IMR-90 (cell line): ENCODE results near the gene AMBRA1. TPM values are rescaled to one million over a fixed set of nuclear protein-coding genes. Genes with fewer than 3 reads are reported as not detected.

Source experiments
- ATAC-seq: fragments of 200-7000 bp; cut with Tn5 transposase; 2 replicates; pipeline ENCODE4 v1.9.1; 2020; ENCODE audit warnings: low read depth, mild to moderate bottlenecking, moderate library complexity
- BruUV-seq: library from RNA; stranded (reverse); fragments of 400-500 nt; replicated peaks from 2 replicates; lab custom pipeline; 2021; lab: Mats Ljungman, UMichigan
- CTCF ChIA-PET: fragments of 300-600 bp; formaldehyde crosslinking; extraction: SDS; loops from one replicate; lab custom pipeline; 2021; ENCODE audit warnings: antibody characterized with exemption; lab: Yijun Ruan, JAX
- POLR2A ChIA-PET: fragments of 300-600 bp; sonication (Branson Sonifier 250); formaldehyde crosslinking; loops from one replicate; lab custom pipeline; 2022; ENCODE audit warnings: antibody characterized with exemption; ENCODE audit not compliant: unreplicated experiment; lab: Charles Lee
- DNase-seq: peaks from one replicate; pipeline ENCODE4 v3.0.0; 2013
- H2AFZ ChIP-seq: replicated peaks from 2 replicates; pipeline ENCODE3; 2013; ENCODE audit warnings: low read length, mild to moderate bottlenecking; ENCODE audit not compliant: poor library complexity
- H2AK5ac ChIP-seq: 2 replicates; pipeline ENCODE4 v1.6.1; 2013; ENCODE audit warnings: low read depth, low read length, inconsistent platforms
- H2AK9ac ChIP-seq: replicated peaks from 2 replicates; pipeline ENCODE3; 2013; ENCODE audit warnings: mild to moderate bottlenecking, low read depth, low read length, moderate library complexity; ENCODE audit not compliant: poor library complexity
- H2BK120ac ChIP-seq: 2 replicates; pipeline ENCODE4 v1.6.1; 2013; ENCODE audit warnings: low read depth, low read length, inconsistent platforms
- H2BK15ac ChIP-seq: 3 replicates; pipeline ENCODE4 v1.6.1; 2013; ENCODE audit warnings: low read depth, low read length, inconsistent platforms
- H2BK20ac ChIP-seq: 2 replicates; pipeline ENCODE4 v1.6.1; 2013; ENCODE audit warnings: low read depth, mild to moderate bottlenecking, inconsistent platforms, low read length, moderate library complexity
- H2BK5ac ChIP-seq: 2 replicates; pipeline ENCODE4 v1.6.1; 2013; ENCODE audit warnings: mild to moderate bottlenecking, low read depth, low read length, inconsistent platforms; ENCODE audit not compliant: poor library complexity, severe bottlenecking
- H3K14ac ChIP-seq: replicated peaks from 2 replicates; pipeline ENCODE4 v1.6.1; 2013; ENCODE audit warnings: low read depth, low read length, inconsistent platforms
- H3K18ac ChIP-seq: 2 replicates; pipeline ENCODE4 v1.6.1; 2013; ENCODE audit warnings: low read depth, low read length, control low read depth
- H3K23ac ChIP-seq: 2 replicates; pipeline ENCODE4 v1.6.1; 2013; ENCODE audit warnings: low read depth, low read length, inconsistent platforms
- H3K27ac ChIP-seq: 2 replicates; pipeline ENCODE4 v1.5.1; 2013; ENCODE audit warnings: mild to moderate bottlenecking, control low read depth, low read length; ENCODE audit not compliant: insufficient read depth
- H3K27me3 ChIP-seq: 2 replicates; pipeline ENCODE4 v1.6.1; 2013; ENCODE audit warnings: low read length; ENCODE audit not compliant: control insufficient read depth, insufficient read depth
- H3K36me3 ChIP-seq: 2 replicates; pipeline ENCODE4 v1.6.1; 2013; ENCODE audit warnings: low read length, mixed read lengths; ENCODE audit not compliant: control insufficient read depth, insufficient read depth
- H3K4ac ChIP-seq: 2 replicates; pipeline ENCODE4 v1.6.1; 2013; ENCODE audit warnings: low read depth, low read length, inconsistent platforms
- H3K4me1 ChIP-seq: 2 replicates; pipeline ENCODE4 v1.6.1; 2013; ENCODE audit warnings: low read length, mixed read lengths; ENCODE audit not compliant: control insufficient read depth, insufficient read depth
- H3K4me2 ChIP-seq: 2 replicates; pipeline ENCODE4 v1.6.1; 2013; ENCODE audit warnings: low read depth, mild to moderate bottlenecking, control low read depth, low read length, moderate library complexity
- H3K4me3 ChIP-seq: 2 replicates; pipeline ENCODE4 v1.5.1; 2013; ENCODE audit warnings: low read depth, mild to moderate bottlenecking, control low read depth, low read length, moderate library complexity; ENCODE audit not compliant: insufficient read depth
- H3K56ac ChIP-seq: 2 replicates; pipeline ENCODE4 v1.6.1; 2013; ENCODE audit warnings: low read length, inconsistent platforms; ENCODE audit not compliant: insufficient read depth; ENCODE audit errors: extremely low read depth
- H3K79me1 ChIP-seq, 2 experiments: 2 replicates each; pipeline ENCODE4 v1.6.1; 2013; ENCODE audit warnings: low read length in 2 of 2, inconsistent platforms in 1 of 2, low read depth in 1 of 2
- H3K9ac ChIP-seq: 2 replicates; pipeline ENCODE4 v1.6.1; 2013; ENCODE audit warnings: low read depth, low read length, control low read depth
- H3K9me1 ChIP-seq: 2 replicates; pipeline ENCODE4 v1.6.1; 2013; ENCODE audit warnings: low read length, inconsistent platforms; ENCODE audit not compliant: insufficient read depth
- H3K9me3 ChIP-seq: 2 replicates; pipeline ENCODE4 v1.6.1; 2013; ENCODE audit warnings: low read length; ENCODE audit not compliant: control insufficient read depth, insufficient read depth
- H4K20me1 ChIP-seq: 2 replicates; pipeline ENCODE4 v1.6.1; 2013; ENCODE audit warnings: low read length, inconsistent platforms; ENCODE audit not compliant: insufficient read depth
- H4K5ac ChIP-seq: 2 replicates; pipeline ENCODE4 v1.6.1; 2013; ENCODE audit warnings: mild to moderate bottlenecking, low read depth, low read length, control low read depth
- H4K8ac ChIP-seq, 2 experiments: 2 replicates each; pipeline ENCODE4 v1.6.1; 2013; ENCODE audit warnings: low read depth in 2 of 2, low read length in 2 of 2, control low read depth in 1 of 2, inconsistent platforms in 1 of 2
- H4K91ac ChIP-seq: 2 replicates; pipeline ENCODE4 v1.6.1; 2013; ENCODE audit warnings: low read depth, low read length, inconsistent platforms; ENCODE audit not compliant: insufficient read depth
- BHLHE40 ChIP-seq: fragments of 150-350 bp; IDR thresholded peaks from 2 replicates; pipeline ENCODE4 v1.6.1; 2016; ENCODE audit warnings: mild to moderate bottlenecking, low read depth, low read length
- CHD1 ChIP-seq: IDR thresholded peaks from 2 replicates; pipeline ENCODE4 v1.6.1; 2012; ENCODE audit warnings: low read depth, low read length, improper control_type of control experiment
- CTCF ChIP-seq: conservative IDR thresholded peaks from 2 replicates; pipeline ENCODE4 v1.5.1; 2012; ENCODE audit warnings: mild to moderate bottlenecking, low read depth, low read length, improper control_type of control experiment
- MAFK ChIP-seq: IDR thresholded peaks from 2 replicates; pipeline ENCODE4 v1.6.1; 2012; ENCODE audit warnings: low read depth, low read length, improper control_type of control experiment
- MAZ ChIP-seq: IDR thresholded peaks from 2 replicates; pipeline ENCODE4 v1.6.1; 2012; ENCODE audit warnings: low read depth, mild to moderate bottlenecking, low read length, improper control_type of control experiment, moderate library complexity, borderline replicate concordance
- MXI1 ChIP-seq: IDR thresholded peaks from 2 replicates; pipeline ENCODE4 v1.6.1; 2012; ENCODE audit warnings: low read depth, mild to moderate bottlenecking, low read length, moderate library complexity, borderline replicate concordance
- POLR2A ChIP-seq: IDR thresholded peaks from 2 replicates; pipeline ENCODE4 v1.6.1; 2012; ENCODE audit warnings: mild to moderate bottlenecking, low read depth, low read length
- SMC3 ChIP-seq: fragments of 150-350 bp; IDR thresholded peaks from 2 replicates; pipeline ENCODE4 v1.6.1; 2016; ENCODE audit warnings: low read depth, mild to moderate bottlenecking, antibody characterized with exemption, low read length, moderate library complexity
- USF2 ChIP-seq: fragments of 150-350 bp; IDR thresholded peaks from 2 replicates; pipeline ENCODE4 v1.6.1; 2017; ENCODE audit warnings: mild to moderate bottlenecking, antibody characterized with exemption, low read length, low read depth
- WGBS, 2 experiments: methylation state at CpG; one replicate each; pipeline versions ENCODE4 v1.1.5 to v1.1.7; 2013; ENCODE audit warnings: missing lambda C conversion rate in 2 of 2; ENCODE audit not compliant: insufficient read length in 1 of 2; ENCODE audit errors: extremely low coverage in 2 of 2; 5-methylcytosine and 5-hydroxymethylcytosine counted together
- dilution Hi-C: fragments of 300-500 bp; cut with HindIII; formaldehyde crosslinking; loops from one replicate; pipeline ENCODE4 v1.14.3; 2018; ENCODE audit warnings: low sequenced_read_pairs; ENCODE audit not compliant: unreplicated experiment
- in situ Hi-C: fragments of 300-500 bp; cut with MboI; formaldehyde crosslinking; loops from 3 replicates; pipeline ENCODE4 v1.14.3; 2019; ENCODE audit warnings: low sequenced_read_pairs, inconsistent platforms, mixed read lengths
- intact Hi-C: fragments of 100-400 bp; cut with micrococcal nuclease; formaldehyde crosslinking; loops from 2 replicates; pipeline ENCODE4 v1.10.0; 2022
- polyA plus RNA-seq, 3 experiments: library from polyadenylated mRNA; depleted of rRNA; stranded (reverse); fragments of >200 nt; gene quantifications; 2 replicates each; pipeline ENCODE4 v1.2.3, GENCODE V29; 2012; ENCODE audit warnings: low replicate concordance in 1 of 3
- total RNA-seq: library from RNA; depleted of rRNA; stranded (reverse); fragments of >200 nt; gene quantifications from 2 replicates; pipeline ENCODE4 v1.2.3, GENCODE V29; 2012

AMBRA1 gene
- total and polyA plus RNA-seq, 2 of the 4 experiments (the other 2 are of a cell fraction), result 9.4 to 18.3 TPM

GRCh38 chr11:46493791-46494190 is 100.0 kb downstream of the AMBRA1 start:
- Histone ChIP-seq H2BK120ac (no peak overlapping the region), H3K4me1 (peaks cover 5% of the 10 kb centered on the region), H3K27me3 (no peaks in the 10 kb centered on the region), H4K5ac (no peak overlapping the region), H2BK15ac (no peak overlapping the region), H3K23ac (no peak overlapping the region), H3K36me3 (peaks cover 10% of the 10 kb centered on the region), H2AK5ac (no peak overlapping the region), H3K9me3 (no peaks in the 10 kb centered on the region), H3K14ac (no peak overlapping the region), H3K56ac (no peak overlapping the region), H4K8ac (no peak overlapping the region), H2BK20ac (no peak overlapping the region), H3K4ac (no peak overlapping the region), H3K18ac (no peak overlapping the region), H4K91ac (no peak overlapping the region), H3K4me3 (no peak overlapping the region), H3K27ac (no peak overlapping the region), H3K9me1 (peaks cover 2% of the 10 kb centered on the region; the same call in 1 of the 2 replicates), H3K4me2 (no peak overlapping the region), H2BK5ac (no peak overlapping the region), H3K9ac (no peak overlapping the region), H2AK9ac (no peak overlapping the region), H4K20me1 (peaks cover 14% of the 10 kb centered on the region; the same call in 1 of the 2 replicates), H3K79me1 (peaks cover 5 to 45% of the 10 kb centered on the region in 2 experiments; a peak in 3 of 4 replicates), H2AFZ (no peak overlapping the region)
- in situ Hi-C loops (no loop called here), intact Hi-C loops (no loop called here), dilution Hi-C loops (no loop called here)
- TF ChIP-seq BHLHE40 (no peak), SMC3 (no peak), CTCF (no peak), POLR2A (no peak), MAZ (no peak), MAFK (no peak), CHD1 (no peak), USF2 (no peak), MXI1 (no peak)
- no peak for DNase-seq
- 86% methylated on average over 9 of the region's 9 CpGs; no CpG with 5 or more reads in 1 of the 2 experiments for WGBS, 2 experiments
- BruUV-seq, result no TSS peak
- CTCF ChIA-PET, result no interaction called here
- no peak for ATAC-seq
- POLR2A ChIA-PET, result no interaction called here
